Measurements from ENCODE around the gene NBAS. TPM values are rescaled to one million over a fixed set of nuclear protein-coding genes. Genes with fewer than 3 reads are reported as not detected.

Gene NBAS
- total RNA-seq, 1 donor from 2014 or later: 57.6 TPM

DNA sequence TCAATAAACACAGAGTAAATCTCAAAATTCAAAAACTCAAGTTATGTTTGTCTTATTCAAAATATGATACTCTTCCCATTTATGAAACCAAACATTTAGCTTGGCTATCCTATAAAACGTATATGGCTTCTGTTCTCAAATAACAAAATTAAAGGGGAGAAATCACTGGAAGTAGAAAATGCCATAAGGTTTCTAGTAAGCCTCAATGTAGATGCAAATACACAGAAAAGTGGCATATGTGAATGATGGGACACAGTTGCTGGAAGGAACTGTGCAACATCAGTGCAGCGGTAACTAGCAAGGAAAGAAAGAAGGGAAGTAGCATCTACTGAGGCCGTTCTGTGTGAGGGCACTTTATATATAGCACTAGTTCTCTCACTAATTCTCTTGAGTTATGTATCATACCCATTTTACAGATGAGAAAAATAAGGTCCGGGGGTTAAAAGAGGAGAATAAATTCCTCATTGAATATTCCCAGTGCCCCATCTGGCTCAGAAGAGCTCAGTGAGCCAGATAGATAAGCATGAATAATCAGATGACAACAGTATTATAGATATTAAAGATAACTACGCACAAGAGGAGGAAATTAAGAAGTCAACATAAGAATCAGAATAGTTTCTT lies 27.2 kb downstream of the NBAS start:
- no peaks in the 10 kb centered on the region for H3K4me1 Mint-ChIP-seq (ENCODE audit: low read depth, unreplicated experiment)
- DNase-seq (ENCODE audit: low read depth): no peak
- H3K27me3 Mint-ChIP-seq (ENCODE audit: low read depth, unreplicated experiment): no peaks in the 10 kb centered on the region
- no peak overlapping the region for H3K4me3 Mint-ChIP-seq (ENCODE audit: unreplicated experiment)
- H3K4me3 ChIP-seq (ENCODE audit: insufficient read depth, low read depth, low read length): no peak overlapping the region
- H3K27me3 ChIP-seq (ENCODE audit: insufficient read depth, low read length): no peaks in the 10 kb centered on the region
- H4K20me1 ChIP-seq (ENCODE audit: insufficient read depth, low read length): no peaks in the 10 kb centered on the region
- no peak overlapping the region for H3K9ac ChIP-seq (ENCODE audit: low read length)
- no peak overlapping the region for H3K4me2 ChIP-seq (ENCODE audit: low read length)
- H3K27ac Mint-ChIP-seq (ENCODE audit: unreplicated experiment): no peak overlapping the region
- H3K79me2 ChIP-seq (ENCODE audit: insufficient read depth, low read length): no peaks in the 10 kb centered on the region
- H3K36me3 Mint-ChIP-seq (ENCODE audit: low read depth, unreplicated experiment): peaks cover 16% of the 10 kb centered on the region
- FAIRE-seq: no peak
- H3K27ac ChIP-seq (ENCODE audit: low read depth, low read length): no peak overlapping the region
- TF ChIP-seq, protein P1, sequence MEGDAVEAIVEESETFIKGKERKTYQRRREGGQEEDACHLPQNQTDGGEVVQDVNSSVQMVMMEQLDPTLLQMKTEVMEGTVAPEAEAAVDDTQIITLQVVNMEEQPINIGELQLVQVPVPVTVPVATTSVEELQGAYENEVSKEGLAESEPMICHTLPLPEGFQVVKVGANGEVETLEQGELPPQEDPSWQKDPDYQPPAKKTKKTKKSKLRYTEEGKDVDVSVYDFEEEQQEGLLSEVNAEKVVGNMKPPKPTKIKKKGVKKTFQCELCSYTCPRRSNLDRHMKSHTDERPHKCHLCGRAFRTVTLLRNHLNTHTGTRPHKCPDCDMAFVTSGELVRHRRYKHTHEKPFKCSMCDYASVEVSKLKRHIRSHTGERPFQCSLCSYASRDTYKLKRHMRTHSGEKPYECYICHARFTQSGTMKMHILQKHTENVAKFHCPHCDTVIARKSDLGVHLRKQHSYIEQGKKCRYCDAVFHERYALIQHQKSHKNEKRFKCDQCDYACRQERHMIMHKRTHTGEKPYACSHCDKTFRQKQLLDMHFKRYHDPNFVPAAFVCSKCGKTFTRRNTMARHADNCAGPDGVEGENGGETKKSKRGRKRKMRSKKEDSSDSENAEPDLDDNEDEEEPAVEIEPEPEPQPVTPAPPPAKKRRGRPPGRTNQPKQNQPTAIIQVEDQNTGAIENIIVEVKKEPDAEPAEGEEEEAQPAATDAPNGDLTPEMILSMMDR (IDR thresholded peaks at IDR 0.05; ENCODE audit: insufficient read depth, low read depth, low read length): no peak
- no peak for TF ChIP-seq EZH2 (IDR thresholded peaks at IDR 0.05; ENCODE audit: insufficient read depth, low read length)
- no peaks in the 10 kb centered on the region for H3K4me1 ChIP-seq (ENCODE audit: insufficient read depth, low read length)
- no peaks in the 10 kb centered on the region for H3K9me3 Mint-ChIP-seq (ENCODE audit: unreplicated experiment)
- H3K9me3 ChIP-seq (ENCODE audit: insufficient read depth, low read depth, low read length): no peaks in the 10 kb centered on the region
- no peak overlapping the region for H2AFZ ChIP-seq (ENCODE audit: low read depth, low read length)
- H3K36me3 ChIP-seq (ENCODE audit: insufficient read depth, low read length): peaks cover 15% of the 10 kb centered on the region

DNA sequence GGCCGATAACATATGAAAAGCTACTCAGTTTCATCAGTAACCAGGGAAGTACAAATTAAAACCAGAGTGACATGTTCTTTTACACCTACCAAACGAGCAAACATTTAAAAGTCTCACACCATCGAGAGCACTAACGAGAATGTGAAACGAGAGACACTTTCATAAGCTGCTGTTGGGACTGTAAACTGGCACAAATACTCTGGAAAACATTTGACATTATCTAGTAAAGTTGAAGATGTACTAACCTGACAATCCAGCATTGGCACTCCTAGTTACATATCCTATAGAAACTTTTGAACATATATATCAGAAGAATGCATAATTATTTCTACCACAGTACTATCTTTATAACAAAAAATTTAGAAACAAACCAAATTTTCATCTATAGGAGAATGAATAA lies 28.1 kb downstream of the NBAS start:
- Histone ChIP-seq H3K4me3 (ENCODE audit: insufficient read depth, low read depth, low read length) (no peak overlapping the region), H3K4me2 (ENCODE audit: low read length) (no peak overlapping the region), H3K79me2 (ENCODE audit: insufficient read depth, low read length) (no peaks in the 10 kb centered on the region), H2AFZ (ENCODE audit: low read depth, low read length) (no peak overlapping the region), H3K9ac (ENCODE audit: low read length) (no peak overlapping the region), H3K4me1 (ENCODE audit: insufficient read depth, low read length) (no peaks in the 10 kb centered on the region), H3K36me3 (ENCODE audit: insufficient read depth, low read length) (peaks cover 15% of the 10 kb centered on the region), H3K9me3 (ENCODE audit: insufficient read depth, low read depth, low read length) (no peaks in the 10 kb centered on the region), H3K27ac (ENCODE audit: low read depth, low read length) (no peak overlapping the region), H3K27me3 (ENCODE audit: insufficient read depth, low read length) (no peaks in the 10 kb centered on the region), H4K20me1 (ENCODE audit: insufficient read depth, low read length) (peaks cover 1% of the 10 kb centered on the region)
- Mint-ChIP-seq H3K27ac (ENCODE audit: unreplicated experiment) (no peak overlapping the region), H3K36me3 (ENCODE audit: low read depth, unreplicated experiment) (peaks cover 13% of the 10 kb centered on the region), H3K4me3 (ENCODE audit: unreplicated experiment) (no peak overlapping the region), H3K27me3 (ENCODE audit: low read depth, unreplicated experiment) (no peaks in the 10 kb centered on the region), H3K4me1 (ENCODE audit: low read depth, unreplicated experiment) (no peaks in the 10 kb centered on the region), H3K9me3 (ENCODE audit: unreplicated experiment) (no peaks in the 10 kb centered on the region)
- TF ChIP-seq, protein P1 (IDR thresholded peaks at IDR 0.05; ENCODE audit: insufficient read depth, low read depth, low read length): no peak
- TF ChIP-seq EZH2 (IDR thresholded peaks at IDR 0.05; ENCODE audit: insufficient read depth, low read length): no peak
- FAIRE-seq: no peak
- no peak for DNase-seq (ENCODE audit: low read depth)

DNA sequence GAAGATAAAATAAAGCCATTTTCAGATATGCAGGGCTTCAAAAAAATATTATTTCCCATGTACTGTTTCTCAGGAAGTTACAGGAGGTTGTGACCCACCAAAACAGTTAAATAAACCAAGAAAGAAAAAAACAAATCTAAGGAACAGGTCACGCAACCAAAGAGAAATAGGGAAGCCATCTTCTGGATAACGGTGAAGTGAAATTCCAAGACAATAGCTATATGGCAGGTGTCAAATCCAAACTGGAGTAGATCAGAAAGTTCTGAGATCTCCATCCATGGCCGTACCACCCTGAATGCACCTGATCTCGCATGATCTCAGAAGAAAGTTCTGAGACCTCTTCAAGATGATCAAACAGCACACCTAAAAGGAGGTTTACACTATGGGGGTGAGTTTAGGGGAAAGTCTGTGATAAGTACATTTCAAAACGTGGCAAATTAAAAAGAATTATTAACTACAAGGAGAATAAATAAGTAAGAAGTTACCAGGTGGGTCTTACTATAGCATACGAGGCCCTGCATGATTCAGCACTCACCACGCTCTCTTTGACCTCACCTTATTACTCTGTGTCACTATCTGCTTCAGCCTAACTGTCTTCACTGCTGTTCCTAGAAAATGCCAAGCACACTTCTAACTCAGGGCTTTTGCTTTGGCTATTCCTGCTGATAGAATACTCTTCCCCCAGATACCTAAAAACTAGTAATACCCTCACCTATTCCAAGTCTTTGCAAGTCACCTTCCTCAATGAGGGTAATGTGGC lies 29.9 kb downstream of the NBAS start:
- Histone ChIP-seq H3K27me3 (ENCODE audit: insufficient read depth, low read length) (no peaks in the 10 kb centered on the region), H2AFZ (ENCODE audit: low read depth, low read length) (no peak overlapping the region), H3K27ac (ENCODE audit: low read depth, low read length) (no peak overlapping the region), H3K4me1 (ENCODE audit: insufficient read depth, low read length) (no peaks in the 10 kb centered on the region), H3K4me3 (ENCODE audit: insufficient read depth, low read depth, low read length) (no peak overlapping the region), H3K36me3 (ENCODE audit: insufficient read depth, low read length) (peaks cover 15% of the 10 kb centered on the region), H3K9ac (ENCODE audit: low read length) (no peak overlapping the region), H3K4me2 (ENCODE audit: low read length) (no peak overlapping the region), H4K20me1 (ENCODE audit: insufficient read depth, low read length) (peaks cover 4% of the 10 kb centered on the region), H3K79me2 (ENCODE audit: insufficient read depth, low read length) (no peaks in the 10 kb centered on the region), H3K9me3 (ENCODE audit: insufficient read depth, low read depth, low read length) (no peaks in the 10 kb centered on the region)
- H3K4me3 Mint-ChIP-seq (ENCODE audit: unreplicated experiment): no peak overlapping the region
- no peaks in the 10 kb centered on the region for H3K9me3 Mint-ChIP-seq (ENCODE audit: unreplicated experiment)
- no peak for TF ChIP-seq EZH2 (IDR thresholded peaks at IDR 0.05; ENCODE audit: insufficient read depth, low read length)
- TF ChIP-seq, protein P1 (IDR thresholded peaks at IDR 0.05; ENCODE audit: insufficient read depth, low read depth, low read length): no peak
- no peaks in the 10 kb centered on the region for H3K4me1 Mint-ChIP-seq (ENCODE audit: low read depth, unreplicated experiment)
- H3K27me3 Mint-ChIP-seq (ENCODE audit: low read depth, unreplicated experiment): no peaks in the 10 kb centered on the region
- peak; percentile 5 for FAIRE-seq
- no peak overlapping the region for H3K27ac Mint-ChIP-seq (ENCODE audit: unreplicated experiment)
- peaks cover 13% of the 10 kb centered on the region for H3K36me3 Mint-ChIP-seq (ENCODE audit: low read depth, unreplicated experiment)
- DNase-seq (ENCODE audit: low read depth): no peak

All from astrocyte (in vitro differentiated cells and primary cell).